ENCODE measurements around the gene FSHR.

The FSHR gene

GRCh38 chr2:49080681-49081080 lies 73.6 kb downstream of the FSHR start:
- no peak overlapping the region for H3K4me3 ChIP-seq (ENCODE audit: control insufficient read depth in 1 of 7, extremely low read depth in 1 of 7, insufficient read depth in 4 of 7, low read depth in 2 of 7, low read length in 6 of 7)
- no peaks in the 10 kb centered on the region for H3K36me3 ChIP-seq (ENCODE audit: control insufficient read depth in 4 of 4, insufficient read depth in 4 of 4, low read length in 3 of 4)
- DNase-seq, result no peak
- H3K27me3 ChIP-seq (replicated peaks in 2 of 5; ENCODE audit: control insufficient read depth in 4 of 5, insufficient read depth in 5 of 5, low read length in 4 of 5), result no peaks in the 10 kb centered on the region
- no peaks in the 10 kb centered on the region for H3K4me1 ChIP-seq (ENCODE audit: control extremely low read depth in 1 of 4, control insufficient read depth in 4 of 4, insufficient read depth in 4 of 4, low read length in 3 of 4)
- 83% methylated on average over 2 of the region's 2 CpGs for WGBS (ENCODE audit: insufficient coverage)
- H3K27ac ChIP-seq (ENCODE audit: insufficient read depth in 1 of 2, low read depth in 1 of 2, low read length in 2 of 2, poor library complexity in 1 of 2, severe bottlenecking in 2 of 2), result no peak overlapping the region
- CTCF ChIA-PET, result no interaction called here
- POLR2A ChIA-PET, result no interaction called here
- peaks cover 0 to 1% (median 0%) of the 10 kb centered on the region in 5 experiments for H3K9me3 ChIP-seq (ENCODE audit: control extremely low read depth in 1 of 5, control insufficient read depth in 4 of 5, insufficient read depth in 2 of 5, low read depth in 1 of 5, low read length in 4 of 5)

- no CpG with 5 or more reads among the region's 2 CpGs for WGBS (ENCODE audit: insufficient coverage)
- no peaks in the 10 kb centered on the region for H3K36me3 ChIP-seq (ENCODE audit: control insufficient read depth in 4 of 4, insufficient read depth in 4 of 4, low read length in 3 of 4)
- peaks cover 0 to 1% (median 0%) of the 10 kb centered on the region in 5 experiments for H3K27me3 ChIP-seq (replicated peaks in 2 of 5; ENCODE audit: control insufficient read depth in 4 of 5, insufficient read depth in 5 of 5, low read length in 4 of 5)
- no peaks in the 10 kb centered on the region for H3K4me1 ChIP-seq (ENCODE audit: control extremely low read depth in 1 of 4, control insufficient read depth in 4 of 4, insufficient read depth in 4 of 4, low read length in 3 of 4)
- ChIA-PET CTCF (no interaction called here), POLR2A (no interaction called here)
- H3K4me3 ChIP-seq (ENCODE audit: control insufficient read depth in 1 of 7, extremely low read depth in 1 of 7, insufficient read depth in 4 of 7, low read depth in 2 of 7, low read length in 6 of 7), result no peak overlapping the region
- peaks cover 0 to 3% (median 0%) of the 10 kb centered on the region in 5 experiments for H3K9me3 ChIP-seq (ENCODE audit: control extremely low read depth in 1 of 5, control insufficient read depth in 4 of 5, insufficient read depth in 2 of 5, low read depth in 1 of 5, low read length in 4 of 5)
- DNase-seq, result no peak
- no peak overlapping the region for H3K27ac ChIP-seq (ENCODE audit: insufficient read depth in 1 of 2, low read depth in 1 of 2, low read length in 2 of 2, poor library complexity in 1 of 2, severe bottlenecking in 2 of 2)
Observed at GRCh38 chr2:49070716-49071115, 83.6 kb downstream of the FSHR start.

GRCh38 chr2:49069829-49070228 lies 84.5 kb downstream of the FSHR start:
- peaks cover 0 to 1% (median 0%) of the 10 kb centered on the region in 5 experiments for H3K27me3 ChIP-seq (replicated peaks in 2 of 5; ENCODE audit: control insufficient read depth in 4 of 5, insufficient read depth in 5 of 5, low read length in 4 of 5)
- H3K4me3 ChIP-seq (ENCODE audit: control insufficient read depth in 1 of 7, extremely low read depth in 1 of 7, insufficient read depth in 4 of 7, low read depth in 2 of 7, low read length in 6 of 7), result no peak overlapping the region
- no peaks in the 10 kb centered on the region for H3K4me1 ChIP-seq (ENCODE audit: control extremely low read depth in 1 of 4, control insufficient read depth in 4 of 4, insufficient read depth in 4 of 4, low read length in 3 of 4)
- no CpG with 5 or more reads among the region's 1 CpG for WGBS (ENCODE audit: insufficient coverage)
- ChIA-PET POLR2A (no interaction called here), CTCF (no interaction called here)
- H3K27ac ChIP-seq (ENCODE audit: insufficient read depth in 1 of 2, low read depth in 1 of 2, low read length in 2 of 2, poor library complexity in 1 of 2, severe bottlenecking in 2 of 2), result no peak overlapping the region
- DNase-seq, result no peak
- H3K36me3 ChIP-seq (ENCODE audit: control insufficient read depth in 4 of 4, insufficient read depth in 4 of 4, low read length in 3 of 4), result no peaks in the 10 kb centered on the region
- H3K9me3 ChIP-seq (ENCODE audit: control extremely low read depth in 1 of 5, control insufficient read depth in 4 of 5, insufficient read depth in 2 of 5, low read depth in 1 of 5, low read length in 4 of 5), result peaks cover 0 to 3% (median 0%) of the 10 kb centered on the region in 5 experiments

- CTCF ChIA-PET, result no interaction called here
- H3K4me3 ChIP-seq (ENCODE audit: control insufficient read depth in 1 of 7, extremely low read depth in 1 of 7, insufficient read depth in 4 of 7, low read depth in 2 of 7, low read length in 6 of 7), result no peak overlapping the region
- POLR2A ChIA-PET, result no interaction called here
- no peak for DNase-seq
- H3K4me1 ChIP-seq (ENCODE audit: control extremely low read depth in 1 of 4, control insufficient read depth in 4 of 4, insufficient read depth in 4 of 4, low read length in 3 of 4), result no peaks in the 10 kb centered on the region
- peaks cover 0 to 1% (median 0%) of the 10 kb centered on the region in 5 experiments for H3K9me3 ChIP-seq (ENCODE audit: control extremely low read depth in 1 of 5, control insufficient read depth in 4 of 5, insufficient read depth in 2 of 5, low read depth in 1 of 5, low read length in 4 of 5)
- H3K27ac ChIP-seq (ENCODE audit: insufficient read depth in 1 of 2, low read depth in 1 of 2, low read length in 2 of 2, poor library complexity in 1 of 2, severe bottlenecking in 2 of 2), result no peak overlapping the region
- peaks cover 0 to 1% (median 0%) of the 10 kb centered on the region in 5 experiments for H3K27me3 ChIP-seq (replicated peaks in 2 of 5; ENCODE audit: control insufficient read depth in 4 of 5, insufficient read depth in 5 of 5, low read length in 4 of 5)
- no peaks in the 10 kb centered on the region for H3K36me3 ChIP-seq (ENCODE audit: control insufficient read depth in 4 of 4, insufficient read depth in 4 of 4, low read length in 3 of 4)
Observed at GRCh38 chr2:49068613-49069012, 85.7 kb downstream of the FSHR start.

GRCh38 chr2:49067971-49068370 lies 86.3 kb downstream of the FSHR start:
- DNase-seq, result no peak
- H3K27me3 ChIP-seq (replicated peaks in 2 of 5; ENCODE audit: control insufficient read depth in 4 of 5, insufficient read depth in 5 of 5, low read length in 4 of 5), result peaks cover 0 to 1% (median 0%) of the 10 kb centered on the region in 5 experiments
- POLR2A ChIA-PET, result no interaction called here

GRCh38 chr2:49053156-49053555 lies 101.2 kb downstream of the FSHR start:
- WGBS (ENCODE audit: insufficient coverage), result no CpG with 5 or more reads among the region's 2 CpGs
- Histone ChIP-seq H3K27ac (ENCODE audit: insufficient read depth in 1 of 2, low read depth in 1 of 2, low read length in 2 of 2, poor library complexity in 1 of 2, severe bottlenecking in 2 of 2) (no peak overlapping the region), H3K27me3 (replicated peaks in 2 of 5; ENCODE audit: control insufficient read depth in 4 of 5, insufficient read depth in 5 of 5, low read length in 4 of 5) (no peaks in the 10 kb centered on the region), H3K9me3 (ENCODE audit: control extremely low read depth in 1 of 5, control insufficient read depth in 4 of 5, insufficient read depth in 2 of 5, low read depth in 1 of 5, low read length in 4 of 5) (peaks cover 0 to 13% (median 3%) of the 10 kb centered on the region in 5 experiments), H3K4me1 (ENCODE audit: control extremely low read depth in 1 of 4, control insufficient read depth in 4 of 4, insufficient read depth in 4 of 4, low read length in 3 of 4) (no peaks in the 10 kb centered on the region), H3K36me3 (ENCODE audit: control insufficient read depth in 4 of 4, insufficient read depth in 4 of 4, low read length in 3 of 4) (no peaks in the 10 kb centered on the region), H3K4me3 (ENCODE audit: control insufficient read depth in 1 of 7, extremely low read depth in 1 of 7, insufficient read depth in 4 of 7, low read depth in 2 of 7, low read length in 6 of 7) (no peak overlapping the region)
- POLR2A ChIA-PET, result no interaction called here
- no peak for DNase-seq
- CTCF ChIA-PET, result no interaction called here

More at GRCh38 chr2:49067971-49068370, 86.3 kb downstream of the FSHR start:
- Histone ChIP-seq H3K9me3 (ENCODE audit: control extremely low read depth in 1 of 5, control insufficient read depth in 4 of 5, insufficient read depth in 2 of 5, low read depth in 1 of 5, low read length in 4 of 5) (no peaks in the 10 kb centered on the region), H3K27ac (ENCODE audit: insufficient read depth in 1 of 2, low read depth in 1 of 2, low read length in 2 of 2, poor library complexity in 1 of 2, severe bottlenecking in 2 of 2) (no peak overlapping the region), H3K4me1 (ENCODE audit: control extremely low read depth in 1 of 4, control insufficient read depth in 4 of 4, insufficient read depth in 4 of 4, low read length in 3 of 4) (no peaks in the 10 kb centered on the region), H3K4me3 (ENCODE audit: control insufficient read depth in 1 of 7, extremely low read depth in 1 of 7, insufficient read depth in 4 of 7, low read depth in 2 of 7, low read length in 6 of 7) (no peak overlapping the region), H3K36me3 (ENCODE audit: control insufficient read depth in 4 of 4, insufficient read depth in 4 of 4, low read length in 3 of 4) (no peaks in the 10 kb centered on the region)
- WGBS (ENCODE audit: insufficient coverage), result no CpG with 5 or more reads among the region's 2 CpGs
- CTCF ChIA-PET, result no interaction called here

GRCh38 chr2:49050265-49050664 lies 104.0 kb downstream of the FSHR start:
- H3K27me3 ChIP-seq (replicated peaks in 2 of 5; ENCODE audit: control insufficient read depth in 4 of 5, insufficient read depth in 5 of 5, low read length in 4 of 5), result peaks cover 0 to 1% (median 0%) of the 10 kb centered on the region in 5 experiments
- peaks cover 0 to 5% (median 0%) of the 10 kb centered on the region in 5 experiments for H3K9me3 ChIP-seq (ENCODE audit: control extremely low read depth in 1 of 5, control insufficient read depth in 4 of 5, insufficient read depth in 2 of 5, low read depth in 1 of 5, low read length in 4 of 5)
- no peak overlapping the region for H3K27ac ChIP-seq (ENCODE audit: insufficient read depth in 1 of 2, low read depth in 1 of 2, low read length in 2 of 2, poor library complexity in 1 of 2, severe bottlenecking in 2 of 2)
- no peaks in the 10 kb centered on the region for H3K36me3 ChIP-seq (ENCODE audit: control insufficient read depth in 4 of 4, insufficient read depth in 4 of 4, low read length in 3 of 4)
- ChIA-PET POLR2A (no interaction called here), CTCF (no interaction called here)
- no peaks in the 10 kb centered on the region for H3K4me1 ChIP-seq (ENCODE audit: control extremely low read depth in 1 of 4, control insufficient read depth in 4 of 4, insufficient read depth in 4 of 4, low read length in 3 of 4)
- no peak for DNase-seq
- no peak overlapping the region for H3K4me3 ChIP-seq (ENCODE audit: control insufficient read depth in 1 of 7, extremely low read depth in 1 of 7, insufficient read depth in 4 of 7, low read depth in 2 of 7, low read length in 6 of 7)

All from common myeloid progenitor, CD34-positive (primary cell).